K562 (cell line): Measurements from ENCODE around the gene TSPOAP1. TPM values are rescaled to one million over a fixed set of nuclear protein-coding genes. Genes with fewer than 3 reads are reported as not detected.
A peak's percentile ranks its signal among the peaks of the same experiment; 100 is the strongest.

Experiments used
- ARID2 ChIP-seq: fragments of 450-650 bp; IDR thresholded peaks from 2 replicates; pipeline ENCODE4 v1.6.1; 2017; ENCODE audit warnings: antibody characterized with exemption, mild to moderate bottlenecking
- CC2D1A ChIP-seq: fragments of 450-650 bp; IDR thresholded peaks from 2 replicates; pipeline ENCODE4 v1.6.1; 2017; ENCODE audit warnings: mild to moderate bottlenecking
- CTCF ChIP-seq, 3 experiments: IDR thresholded peaks in 2 of 3; conservative IDR thresholded peaks in 1 of 3; 2 replicates each; pipeline ENCODE4 v1.5.1; 2011 to 2012; ENCODE audit warnings: low read length in 3 of 3, mild to moderate bottlenecking in 3 of 3, control low read depth in 2 of 3, improper control_type of control experiment in 1 of 3, inconsistent platforms in 1 of 3, low read depth in 1 of 3, mixed read lengths in 1 of 3, moderate library complexity in 1 of 3; ENCODE audit not compliant: insufficient read depth in 2 of 3
- DEAF1 ChIP-seq: fragments of 450-650 bp; formaldehyde crosslinking; IDR thresholded peaks from 2 replicates; pipeline ENCODE4 v1.4.0; 2020; ENCODE audit warnings: mild to moderate bottlenecking, moderate library complexity
- FOXJ3 ChIP-seq: sonication (generic); formaldehyde crosslinking; IDR thresholded peaks from 2 replicates; pipeline ENCODE4 v1.4.0; 2020; ENCODE audit warnings: mild to moderate bottlenecking, missing genetic modification reagents
- RB1 ChIP-seq: fragments of 450-650 bp; IDR thresholded peaks from 2 replicates; pipeline ENCODE4 v1.6.1; 2017; ENCODE audit warnings: low read depth, mild to moderate bottlenecking
- RFX1 ChIP-seq: fragments of 450-650 bp; IDR thresholded peaks from 2 replicates; pipeline ENCODE4 v1.6.1; 2016; ENCODE audit warnings: mild to moderate bottlenecking, moderate library complexity
- SMARCA4 ChIP-seq: fragments of 450-650 bp; IDR thresholded peaks from 2 replicates; pipeline ENCODE4 v1.6.1; 2016
- STAG1 ChIP-seq: sonication (generic); formaldehyde crosslinking; IDR thresholded peaks from 2 replicates; pipeline ENCODE4 v1.5.0; 2020; ENCODE audit warnings: missing genetic modification reagents, borderline replicate concordance
- polyA plus RNA-seq, 8 experiments: library from polyadenylated mRNA; depleted of rRNA in 4 of 8; stranded (reverse) in 5 of 8; unstranded in 3 of 8; fragments of >200 nt; fragmentation: Nextera tagmentation in 2 of 8; fragmentation: Illumina TruSeq in 1 of 8; extraction: Ambion mirVana in 2 of 8; extraction: Trizol in 1 of 8; gene quantifications; 2 replicates each; pipeline versions ENCODE4 v1.2.1 to v1.2.3, GENCODE V29; 2011 to 2014; ENCODE audit warnings: inconsistent platforms in 1 of 8, missing spikeins in 1 of 8
- total RNA-seq, 7 experiments: library from RNA; depleted of rRNA in 6 of 7; stranded (reverse); fragments of >200 nt in 6 of 7; fragmentation: Illumina TruSeq in 2 of 7; extraction: Trizol in 2 of 7; gene quantifications; 2 replicates each; pipeline versions ENCODE4 v1.2.1 to v1.2.3, GENCODE V29; 2011 to 2021; ENCODE audit warnings: low replicate concordance in 1 of 7

Gene TSPOAP1
- total and polyA plus RNA-seq, 9 of the 15 experiments (the other 6 are each of a cell fraction or from before 2014, with no cell fraction given), result 0.87 to 3.9 (median 1.8) TPM; not detected in 2

- TF ChIP-seq DEAF1 (CRISPR knock-in tag) (peak; percentile 71), STAG1 (CRISPR knock-in tag) (peak; percentile 74; the same call in 1 of the 2 replicates), FOXJ3 (no peak), RFX1 (no peak), CTCF (IDR thresholded peaks at IDR 0.05 in 2 of 3, conservative IDR thresholded peaks at IDR 0.05 in 1 of 3; ENCODE audit: insufficient read depth in 2 of 3, low read depth in 1 of 3, low read length in 3 of 3) (peak; percentile 78 to 84 (median 79)), SMARCA4 (no peak), ARID2 (peak; percentile 72; the same call in 1 of the 2 replicates), CC2D1A (0 out of 2 replicates have a peak, but pooled peaks have one; percentile 52), RB1 (0 out of 2 replicates have a peak, but pooled peaks have one; percentile 25)
Measured at GRCh38 chr17:58317421-58318064, 11.1 kb downstream of the TSPOAP1 start (continued).
